Measurements from ENCODE around the gene ARHGAP10.

- TF ChIP-seq CTCF (IDR thresholded peaks at IDR 0.05) (no peak), POLR2A (IDR thresholded peaks at IDR 0.05) (no peak)
Measured at GRCh38 chr4:147740176-147740575, 8.3 kb downstream of the ARHGAP10 start.

All from prostate gland (tissue), 2 donors.